Keratinocyte (primary cell): Measurements from ENCODE around the gene SLA2.

Experiments used
- CTCF ChIP-seq, 3 experiments: IDR thresholded peaks in 1 of 3; conservative IDR thresholded peaks in 1 of 3; optimal IDR thresholded peaks in 1 of 3; 2 replicates in 2 of 3; 3 replicates in 1 of 3; pipeline versions ENCODE3 to v1.5.1; 2011; ENCODE audit warnings: low read length in 3 of 3, mild to moderate bottlenecking in 3 of 3, moderate library complexity in 2 of 3, control low read depth in 1 of 3, inconsistent platforms in 1 of 3; ENCODE audit not compliant: insufficient read depth in 2 of 3; ENCODE audit errors: extremely low read depth in 1 of 3
- EZH2 ChIP-seq: IDR thresholded peaks from one replicate; pipeline ENCODE4 v1.6.1; 2012; ENCODE audit warnings: inconsistent platforms, mild to moderate bottlenecking, low read length, moderate library complexity

DNA sequence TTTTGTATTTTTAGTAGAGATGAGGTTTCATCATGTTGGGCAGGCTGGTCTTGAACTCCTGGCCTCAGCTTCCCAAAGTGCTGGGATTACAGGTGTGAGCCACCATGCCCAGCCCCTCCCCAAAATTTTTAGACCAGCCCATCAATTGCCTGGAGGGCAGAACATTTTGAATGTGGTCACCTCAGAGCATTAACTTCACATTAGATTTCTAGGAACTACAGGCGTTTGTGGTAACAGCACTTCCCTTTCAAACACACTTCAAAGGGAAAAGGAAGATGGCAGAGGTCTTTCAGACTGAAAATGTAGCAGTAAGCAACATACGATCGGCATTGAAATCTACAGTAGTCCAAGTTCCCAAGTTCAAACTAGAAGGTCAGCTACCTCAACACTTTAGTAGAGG is 12.3 kb upstream of the SLA2 start:
- TF ChIP-seq EZH2 (no peak), CTCF (optimal IDR thresholded peaks at IDR 0.05 in 1 of 3, IDR thresholded peaks at IDR 0.05 in 1 of 3, conservative IDR thresholded peaks at IDR 0.05 in 1 of 3; ENCODE audit: extremely low read depth in 1 of 3, insufficient read depth in 2 of 3, low read length in 3 of 3) (no peak)
